ENCODE results near the gene MLLT3.

Gene MLLT3

DNA sequence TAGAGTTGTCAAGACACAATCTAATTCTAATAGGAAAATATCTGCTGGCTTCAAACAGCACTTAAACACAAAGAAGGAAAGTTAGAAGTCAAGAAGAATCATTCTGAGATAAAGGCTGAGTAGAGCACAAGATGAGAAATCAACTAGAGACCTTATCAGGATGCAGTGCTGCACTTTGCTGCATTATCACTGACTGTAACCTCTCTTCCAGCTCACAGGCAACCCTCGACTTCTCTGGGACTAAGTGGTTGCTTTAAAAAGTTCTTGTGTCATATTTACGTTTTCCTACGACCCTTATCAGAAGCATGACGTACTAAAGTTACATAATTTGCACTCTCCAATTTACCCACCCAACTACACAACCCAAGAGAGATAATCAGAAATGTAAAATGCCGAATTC lies 176.1 kb downstream of the MLLT3 start:
- TF ChIP-seq, protein P1, sequence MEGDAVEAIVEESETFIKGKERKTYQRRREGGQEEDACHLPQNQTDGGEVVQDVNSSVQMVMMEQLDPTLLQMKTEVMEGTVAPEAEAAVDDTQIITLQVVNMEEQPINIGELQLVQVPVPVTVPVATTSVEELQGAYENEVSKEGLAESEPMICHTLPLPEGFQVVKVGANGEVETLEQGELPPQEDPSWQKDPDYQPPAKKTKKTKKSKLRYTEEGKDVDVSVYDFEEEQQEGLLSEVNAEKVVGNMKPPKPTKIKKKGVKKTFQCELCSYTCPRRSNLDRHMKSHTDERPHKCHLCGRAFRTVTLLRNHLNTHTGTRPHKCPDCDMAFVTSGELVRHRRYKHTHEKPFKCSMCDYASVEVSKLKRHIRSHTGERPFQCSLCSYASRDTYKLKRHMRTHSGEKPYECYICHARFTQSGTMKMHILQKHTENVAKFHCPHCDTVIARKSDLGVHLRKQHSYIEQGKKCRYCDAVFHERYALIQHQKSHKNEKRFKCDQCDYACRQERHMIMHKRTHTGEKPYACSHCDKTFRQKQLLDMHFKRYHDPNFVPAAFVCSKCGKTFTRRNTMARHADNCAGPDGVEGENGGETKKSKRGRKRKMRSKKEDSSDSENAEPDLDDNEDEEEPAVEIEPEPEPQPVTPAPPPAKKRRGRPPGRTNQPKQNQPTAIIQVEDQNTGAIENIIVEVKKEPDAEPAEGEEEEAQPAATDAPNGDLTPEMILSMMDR (conservative IDR thresholded peaks at IDR 0.05; ENCODE audit: low read depth) = no peak
- POLR2A ChIA-PET (ENCODE audit: low non-redundant PET) = no interaction called here
- DNase-seq (ENCODE audit: low spot score) = no peak
- CTCF ChIA-PET = no interaction called here
- H3K27ac ChIP-seq = no peak overlapping the region

DNA sequence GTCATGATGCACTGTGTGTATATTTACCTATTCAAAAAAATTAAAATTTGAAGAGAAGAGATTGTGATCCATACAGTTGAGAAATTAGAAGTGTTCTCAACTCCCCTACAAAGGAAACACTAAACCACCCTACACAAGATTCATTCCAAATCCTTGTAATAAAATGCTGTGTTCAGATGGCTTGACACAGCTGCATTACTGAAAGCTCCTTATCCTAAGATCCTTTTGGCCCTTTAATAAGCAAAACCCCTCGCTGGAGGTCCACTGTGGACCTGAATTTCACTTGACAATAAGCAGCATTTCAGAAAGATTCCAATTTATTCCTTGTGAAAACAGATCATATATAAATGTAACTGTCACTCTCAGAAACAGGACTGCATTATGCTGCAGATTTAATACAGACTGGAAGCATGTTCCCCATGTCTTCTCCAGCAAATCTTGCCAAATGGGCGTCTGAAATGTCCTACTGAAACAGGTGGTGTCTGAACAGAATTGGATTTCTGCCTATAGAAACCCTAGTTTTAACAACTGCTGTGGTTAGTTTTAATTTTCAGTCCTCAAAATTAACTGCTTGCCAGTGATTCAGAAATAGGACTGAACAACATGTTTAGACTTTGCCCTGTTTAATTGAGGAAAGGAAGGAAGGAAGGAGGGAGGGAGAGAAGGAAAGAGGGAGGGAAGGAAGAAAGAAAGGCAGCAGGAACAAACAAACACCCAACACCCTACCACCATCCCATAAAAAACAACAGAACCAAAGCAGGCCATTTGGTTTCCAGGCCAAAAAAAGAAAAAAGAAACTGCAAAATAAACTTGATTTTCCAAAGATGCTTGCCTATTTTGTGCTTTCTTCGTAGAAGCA lies 179.6 kb downstream of the MLLT3 start:
- H3K27ac ChIP-seq = no peak overlapping the region
- POLR2A ChIA-PET (ENCODE audit: low non-redundant PET) = no interaction called here
- TF ChIP-seq, protein P1 (conservative IDR thresholded peaks at IDR 0.05; ENCODE audit: low read depth) = no peak
- CTCF ChIA-PET = no interaction called here
- DNase-seq (ENCODE audit: low spot score) = no peak

DNA sequence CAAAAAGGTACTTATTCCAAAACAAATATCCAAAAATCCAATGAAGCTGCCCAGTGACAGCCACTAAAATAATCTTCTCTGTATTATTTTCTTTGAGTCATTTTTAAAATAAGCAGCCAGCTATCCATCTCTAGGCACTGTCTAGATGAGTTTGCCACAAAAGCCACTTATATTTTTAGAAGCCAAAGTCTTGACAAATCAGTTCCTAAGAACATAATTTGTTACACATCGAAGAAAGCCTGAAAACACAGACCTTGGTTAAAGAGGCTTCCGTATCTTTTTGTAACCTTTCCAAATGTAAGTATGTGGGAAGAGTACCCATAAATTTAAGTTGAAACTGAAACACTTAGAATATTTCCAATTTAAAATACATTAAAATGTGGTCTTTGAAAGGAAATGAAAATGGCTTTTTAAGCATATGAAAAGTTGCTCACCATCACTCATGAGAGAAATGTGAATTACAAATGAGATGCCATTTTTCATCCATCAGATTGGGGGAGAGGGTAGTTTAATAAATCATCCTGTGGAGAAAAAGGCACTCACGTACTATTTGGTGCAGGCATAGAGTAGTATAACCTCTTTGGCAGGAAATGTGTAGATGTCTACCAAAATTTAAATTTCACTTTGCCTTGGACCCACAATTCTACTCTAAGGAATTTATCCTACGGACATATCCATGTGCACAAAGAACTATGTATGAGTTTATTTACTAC lies 180.4 kb downstream of the MLLT3 start:
- POLR2A ChIA-PET (ENCODE audit: low non-redundant PET) = no interaction called here
- CTCF ChIA-PET = no interaction called here
- H3K27ac ChIP-seq = no peak overlapping the region
- DNase-seq (ENCODE audit: low spot score) = no peak
- TF ChIP-seq, protein P1 (conservative IDR thresholded peaks at IDR 0.05; ENCODE audit: low read depth) = no peak

DNA sequence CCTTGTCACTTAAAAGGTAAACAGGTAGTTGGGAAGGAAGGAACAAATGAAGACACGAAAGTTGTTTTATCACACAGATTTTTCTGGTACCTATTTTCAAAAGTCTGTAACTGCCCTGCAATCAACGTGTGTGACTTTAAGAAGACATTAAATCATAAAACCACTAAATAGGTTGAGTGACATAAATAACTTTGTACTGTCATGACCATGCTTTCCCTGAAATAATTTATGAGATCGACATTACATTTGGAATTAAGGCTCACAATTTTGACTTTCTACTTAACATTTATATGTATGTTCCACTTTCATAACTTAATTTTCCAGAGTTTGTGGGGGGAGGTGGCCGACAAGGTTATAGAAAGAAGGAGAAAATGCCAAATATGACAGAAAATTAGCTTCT lies 181.1 kb downstream of the MLLT3 start:
- CTCF ChIA-PET = no interaction called here
- no peak overlapping the region for H3K27ac ChIP-seq
- POLR2A ChIA-PET (ENCODE audit: low non-redundant PET) = no interaction called here
- no peak for DNase-seq (ENCODE audit: low spot score)
- TF ChIP-seq, protein P1 (conservative IDR thresholded peaks at IDR 0.05; ENCODE audit: low read depth) = no peak

DNA sequence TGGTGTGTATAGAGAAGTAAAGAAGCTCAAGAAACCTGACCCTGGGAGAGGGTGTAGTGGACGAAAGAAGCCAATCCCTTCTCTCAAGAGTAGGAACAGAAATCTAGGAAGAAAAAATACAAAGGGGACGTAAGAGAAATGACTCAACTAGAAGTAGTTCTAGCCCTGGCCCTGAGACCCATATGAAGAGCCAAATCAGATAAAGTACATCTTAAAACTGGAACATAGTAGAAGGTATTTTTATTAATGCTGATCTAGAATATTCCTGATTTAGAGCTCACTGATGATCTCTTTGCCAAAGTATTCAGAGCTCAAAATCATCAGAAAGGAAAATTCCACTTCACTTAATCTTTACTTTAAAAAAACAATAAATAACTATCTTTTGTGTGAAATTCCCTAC lies 184.8 kb downstream of the MLLT3 start:
- CTCF ChIA-PET = interaction anchor here (0.6 kb wide), 2 partner anchors 337 to 422 kb away, joined by 3 to 6 read pairs; no protein-coding TSS in a partner anchor
- DNase-seq (ENCODE audit: low spot score) = no peak
- POLR2A ChIA-PET (ENCODE audit: low non-redundant PET) = no interaction called here
- TF ChIP-seq, protein P1 (conservative IDR thresholded peaks at IDR 0.05; ENCODE audit: low read depth) = no peak
- no peak overlapping the region for H3K27ac ChIP-seq

DNA sequence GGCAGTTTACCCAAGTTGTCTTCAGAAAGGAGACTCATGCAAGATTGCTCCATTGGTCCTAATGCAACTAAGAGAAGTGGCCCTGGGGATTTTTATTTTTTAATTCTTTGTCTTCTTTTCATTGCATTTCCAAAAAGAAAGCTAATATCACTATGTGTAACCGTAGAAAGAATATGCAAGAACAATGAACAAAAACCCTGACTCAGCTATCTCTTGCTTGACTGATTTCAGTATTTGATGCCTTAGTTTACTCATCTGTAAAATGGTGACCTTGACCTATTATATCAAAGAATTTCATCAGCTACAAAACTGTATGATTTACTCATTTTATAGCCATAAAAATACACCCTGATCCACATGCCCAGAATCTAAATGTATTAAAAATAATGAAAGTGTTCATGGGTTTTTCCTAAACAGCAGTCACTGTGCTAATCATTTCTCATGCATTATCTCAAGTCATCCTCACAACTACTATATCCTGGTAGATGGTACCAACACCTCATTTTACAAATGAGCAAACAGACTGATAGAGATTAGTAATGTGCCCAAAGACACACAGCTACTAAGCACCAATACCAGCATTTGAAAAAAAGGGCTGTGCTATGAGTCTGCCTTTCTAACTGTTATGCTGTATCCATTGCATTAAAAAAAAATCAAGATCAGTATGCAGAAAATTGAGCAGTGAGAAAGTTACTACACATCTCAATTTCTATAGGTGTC lies 185.7 kb downstream of the MLLT3 start:
- ChIA-PET POLR2A (ENCODE audit: low non-redundant PET) (no interaction called here), CTCF (no interaction called here)
- TF ChIP-seq, protein P1 (conservative IDR thresholded peaks at IDR 0.05; ENCODE audit: low read depth) = no peak
- DNase-seq (ENCODE audit: low spot score) = no peak
- no peak overlapping the region for H3K27ac ChIP-seq
